Stimulated activated CD4-positive, alpha-beta T cell treated with anti-CD3 and anti-CD28 coated beads, Interleukin-2, amount 100 ng/mL, for 24 hours (primary cell): ENCODE measurements around the gene ZBTB21.

ENCODE experiments used
- DNase-seq, 2 donors: peaks; one replicate each; pipeline ENCODE4 v3.0.0-alpha.2; 2020

The ZBTB21 gene

DNA sequence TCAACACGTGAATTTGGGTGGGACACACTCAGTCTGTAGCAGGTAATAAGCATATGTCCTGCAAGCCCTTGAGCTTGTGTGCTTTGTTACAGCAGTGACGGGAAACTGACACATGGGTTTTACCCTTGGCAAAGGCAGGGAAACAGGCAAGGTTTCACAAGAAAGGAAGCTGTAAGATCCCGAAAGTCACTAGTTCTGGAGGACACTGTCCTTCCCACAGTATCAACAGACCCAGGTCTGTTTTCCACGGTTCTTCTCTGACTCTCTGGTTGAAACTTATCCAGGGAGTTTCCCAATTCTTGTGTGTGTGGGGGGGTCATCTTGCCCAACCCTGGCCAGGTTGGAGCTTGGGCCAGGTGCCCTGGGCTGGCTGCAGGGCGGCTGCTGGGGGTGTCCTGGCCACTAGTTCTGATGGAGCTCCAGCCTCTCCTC lies 29.3 kb upstream of the ZBTB21 start:
- DNase-seq: no peak

DNA sequence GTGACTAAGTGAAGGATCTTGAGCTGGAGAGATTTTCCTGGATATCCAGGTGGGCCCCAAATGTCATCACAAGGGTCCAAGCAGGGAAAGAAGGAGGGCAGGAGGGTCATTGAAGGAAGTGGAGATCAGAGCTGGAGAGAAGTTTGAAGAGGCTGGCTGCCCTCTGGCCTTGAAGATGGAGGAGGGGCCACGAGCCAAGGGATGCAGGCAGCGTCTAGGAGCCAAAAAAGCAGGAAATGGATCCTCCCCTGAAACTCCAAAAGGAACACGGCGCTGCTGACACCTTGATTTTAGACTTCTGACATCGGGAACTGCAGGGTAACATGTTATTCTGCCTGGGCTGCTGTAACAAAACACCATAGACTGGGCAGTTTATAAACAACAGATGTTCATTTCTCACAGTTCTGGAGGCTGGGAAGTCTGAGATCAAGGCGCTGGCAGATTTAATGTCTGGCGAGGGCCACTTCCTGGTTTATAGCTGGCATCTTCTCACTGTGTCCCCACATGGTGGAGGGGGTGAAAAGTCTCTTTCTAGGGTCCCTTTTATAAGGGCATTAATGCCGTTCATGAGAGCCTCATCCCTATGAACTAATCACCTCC lies 28.8 kb upstream of the ZBTB21 start:
- no peak for DNase-seq

DNA sequence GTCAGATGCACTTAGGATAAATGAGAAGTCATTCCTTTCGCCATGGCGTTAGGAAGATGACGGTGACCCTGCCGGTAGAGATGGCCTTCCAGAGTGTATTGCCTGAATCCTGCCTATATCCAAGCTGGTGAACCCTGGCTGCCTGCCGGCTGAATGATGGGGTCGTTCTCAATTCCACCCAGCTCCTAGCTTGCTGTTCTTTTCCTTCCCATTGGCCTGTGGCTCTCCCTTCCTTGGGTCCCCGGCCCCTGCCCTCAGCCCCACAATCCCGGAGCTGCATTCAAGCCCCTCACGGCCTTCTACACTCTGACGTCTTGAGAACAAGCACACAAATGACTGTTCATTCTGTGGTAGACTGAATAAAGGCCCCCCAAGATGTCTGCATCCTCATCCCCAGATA lies 28.2 kb upstream of the ZBTB21 start:
- DNase-seq: no peak

- no peak for DNase-seq
Observed at GRCh38 chr21:42037943-42038342, 27.8 kb upstream of the ZBTB21 start.

- DNase-seq: no peak
Observed at GRCh38 chr21:42037516-42037915, 27.4 kb upstream of the ZBTB21 start.

GRCh38 chr21:42036313-42036712 lies 26.2 kb upstream of the ZBTB21 start:
- DNase-seq: no peak

DNA sequence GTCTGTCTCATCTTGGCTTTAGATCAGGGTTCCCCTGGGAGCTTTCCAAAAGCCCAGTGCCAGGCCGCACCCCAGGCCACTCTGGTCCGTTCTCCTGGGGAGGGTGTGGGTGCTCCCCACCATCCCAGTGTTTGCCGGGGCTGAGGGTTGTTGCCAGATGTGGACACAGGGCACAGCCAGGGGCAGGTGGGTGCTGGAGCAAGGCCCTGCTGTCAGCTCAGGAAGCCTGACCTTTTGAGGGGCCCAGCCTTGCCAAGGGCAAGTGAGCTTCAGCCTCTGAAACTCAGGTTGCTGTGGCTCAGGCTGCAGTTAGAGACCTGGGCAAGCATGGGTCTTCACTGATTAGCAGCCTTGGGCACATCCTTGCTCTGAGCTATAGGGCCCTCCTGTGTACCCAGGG lies 22.8 kb upstream of the ZBTB21 start:
- DNase-seq: no peak

- DNase-seq: no peak
Observed at GRCh38 chr21:42032266-42032665, 22.1 kb upstream of the ZBTB21 start.

DNA sequence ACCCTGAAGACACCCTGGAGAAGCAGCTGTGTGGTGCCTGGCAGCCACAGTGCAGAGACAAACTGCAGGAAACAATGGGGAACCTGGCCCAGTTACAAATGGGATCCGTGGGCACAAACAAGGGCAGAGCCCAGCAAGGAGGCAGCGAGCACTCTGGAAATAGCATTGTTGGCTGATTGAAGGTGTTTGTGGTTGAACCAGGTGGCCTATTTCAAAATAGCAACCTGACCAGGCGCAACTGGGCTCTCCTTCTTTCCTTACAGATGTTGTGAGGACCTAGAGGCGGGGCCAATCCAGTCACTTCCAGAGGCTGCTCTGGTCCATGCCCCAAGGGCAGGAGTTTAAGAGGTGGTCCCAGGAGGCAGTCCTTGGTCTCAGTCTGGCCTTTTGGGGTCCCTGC lies 21.7 kb upstream of the ZBTB21 start:
- DNase-seq: no peak

DNA sequence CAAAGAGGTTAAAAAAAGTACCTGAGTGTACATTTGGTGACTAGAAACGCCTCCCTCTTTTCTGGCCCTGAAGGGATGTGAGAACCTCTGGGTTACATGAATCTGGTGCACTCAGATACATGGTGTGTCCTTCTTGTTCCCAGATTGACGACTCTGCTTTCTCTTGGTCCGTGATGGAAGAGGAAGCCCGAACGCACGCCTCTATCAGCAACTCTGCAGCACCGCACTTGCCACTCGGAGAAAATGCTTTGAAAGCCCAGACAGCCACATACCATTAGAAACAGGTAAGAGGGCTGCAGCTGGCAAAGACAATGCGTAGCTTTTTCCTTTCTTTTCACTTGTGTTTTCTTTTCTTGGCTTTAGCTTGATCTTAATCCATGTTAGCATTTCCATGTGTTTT lies 21.1 kb upstream of the ZBTB21 start:
- no peak for DNase-seq

DNA sequence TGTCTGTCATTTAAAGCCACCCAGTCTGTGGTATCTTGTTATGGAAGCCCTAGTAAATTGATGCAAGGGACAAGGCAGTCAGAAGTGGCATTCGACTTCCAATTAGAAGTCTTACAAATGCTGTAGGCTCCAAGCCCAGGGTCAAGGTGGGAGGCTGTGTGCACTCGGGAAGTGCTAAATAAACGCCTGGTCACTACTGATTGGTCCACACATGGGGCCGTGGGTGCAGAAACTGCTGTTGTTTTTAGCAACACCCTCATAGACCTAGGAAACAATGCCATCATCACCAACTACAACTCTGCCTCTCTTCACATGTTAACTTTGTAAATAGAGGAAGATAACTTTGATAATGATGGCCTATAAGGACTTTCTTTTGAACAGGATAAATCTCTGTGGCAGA lies 20.2 kb upstream of the ZBTB21 start:
- no peak for DNase-seq

DNA sequence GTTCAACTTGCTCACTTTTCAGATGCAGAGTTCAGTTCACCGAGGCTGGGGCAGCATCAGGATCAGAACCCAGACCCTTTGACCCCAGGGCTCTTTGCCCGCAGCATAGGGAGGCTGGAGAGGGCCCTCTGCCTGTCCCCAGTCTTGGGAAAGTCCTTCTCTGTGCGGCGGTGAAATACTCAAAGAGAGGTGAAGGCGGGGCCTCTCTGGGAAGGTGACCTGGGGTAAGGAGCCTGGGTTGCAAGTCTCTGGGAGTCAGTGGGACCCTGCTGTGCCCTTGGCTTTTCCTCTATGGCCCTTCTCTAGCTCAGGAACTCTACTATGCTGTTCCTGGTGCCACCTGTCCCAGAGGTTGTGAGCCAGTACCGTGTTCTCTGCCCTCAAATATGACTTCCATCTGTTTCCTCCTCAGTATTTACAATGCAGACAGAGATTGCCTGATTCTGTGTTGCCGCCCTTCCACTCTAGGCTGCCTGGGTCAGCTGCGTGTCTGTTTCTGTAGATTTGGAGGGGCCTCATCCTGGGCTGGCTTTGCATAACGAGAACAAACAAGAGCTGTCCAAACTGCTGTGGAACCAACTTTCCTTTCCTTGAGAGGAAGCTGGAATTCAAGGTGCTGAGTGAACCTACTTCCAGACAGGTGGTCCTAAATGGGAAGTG lies 18.7 kb upstream of the ZBTB21 start:
- DNase-seq: no peak

GRCh38 chr21:42027822-42028765 lies 17.9 kb upstream of the ZBTB21 start:
- no peak for DNase-seq

- DNase-seq: no peak
Observed at GRCh38 chr21:42027085-42027821, 17.1 kb upstream of the ZBTB21 start.

- no peak for DNase-seq
Observed at GRCh38 chr21:42026082-42026435, 15.9 kb upstream of the ZBTB21 start.

- DNase-seq: no peak
Observed at GRCh38 chr21:42025376-42026081, 15.4 kb upstream of the ZBTB21 start.

DNA sequence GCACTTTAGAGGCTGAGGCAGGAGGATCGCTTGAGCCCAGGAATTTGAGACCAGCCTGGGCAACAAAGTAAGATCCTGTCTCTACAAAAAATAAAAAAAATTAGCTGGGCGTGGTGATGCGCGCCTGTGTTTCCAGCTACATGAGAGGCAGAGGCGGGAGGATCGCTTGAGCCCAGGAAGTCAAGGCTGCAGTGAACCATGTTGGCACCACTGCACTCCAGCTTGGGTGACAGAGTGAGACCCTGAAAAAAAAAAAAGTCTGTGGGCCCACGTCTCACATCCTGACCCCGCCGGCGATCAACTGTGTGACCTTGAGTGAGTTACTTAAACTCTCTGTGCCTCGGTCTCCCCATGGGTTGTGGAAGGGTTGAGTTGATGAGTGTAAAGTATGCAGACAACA lies 12.7 kb upstream of the ZBTB21 start:
- DNase-seq: no peak

DNA sequence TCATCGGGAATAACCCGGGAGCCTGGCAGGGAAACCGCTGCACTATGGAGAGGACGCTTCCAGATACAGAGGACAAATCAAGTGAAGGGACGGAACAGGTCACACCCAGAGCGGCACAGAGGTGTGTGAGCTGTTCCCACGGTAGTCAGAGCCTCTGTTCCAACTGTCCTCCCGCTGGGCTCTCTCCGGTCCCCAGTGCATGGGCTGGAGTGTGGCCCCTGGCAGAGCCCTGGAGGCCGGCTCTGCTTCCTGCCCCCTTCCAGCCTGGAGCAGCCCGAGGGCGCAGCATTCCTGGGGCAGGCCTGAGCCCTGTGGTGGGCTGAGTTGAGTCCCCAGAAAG lies 11.9 kb upstream of the ZBTB21 start:
- DNase-seq: no peak

DNA sequence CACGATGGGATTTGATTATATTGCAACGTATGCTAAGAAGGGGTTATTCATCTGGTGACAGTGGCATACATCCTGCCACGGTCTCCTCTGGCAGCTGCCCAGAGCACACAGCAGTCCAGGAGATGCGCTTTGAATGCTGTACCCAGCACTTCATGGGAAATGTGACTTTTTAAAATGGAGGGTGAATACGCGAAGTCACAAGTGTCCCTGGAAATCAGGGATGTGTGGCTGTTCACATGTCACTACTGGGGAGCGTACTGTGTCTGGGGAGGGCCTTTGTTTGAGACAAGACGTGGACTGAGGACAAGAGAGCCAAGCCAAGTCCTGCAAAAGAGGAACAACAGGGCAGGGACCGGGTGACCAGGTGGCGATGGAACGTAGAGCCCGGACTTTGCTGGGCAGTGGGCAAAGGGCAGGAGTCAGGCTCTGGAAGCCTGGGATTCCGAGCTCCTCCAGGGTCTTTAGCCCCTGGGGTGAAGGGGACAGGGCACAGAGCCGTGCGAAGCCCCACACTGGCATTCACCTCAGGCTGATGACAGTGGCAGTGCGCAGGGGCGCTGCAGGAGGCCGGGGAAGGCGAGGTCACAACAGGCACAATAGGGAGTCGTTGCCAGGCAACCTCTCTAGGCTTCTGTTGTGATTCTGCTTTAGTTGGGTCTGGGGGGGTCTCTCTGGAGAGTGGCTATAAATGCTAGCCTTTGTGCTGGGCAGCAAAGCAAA lies 11.4 kb upstream of the ZBTB21 start:
- DNase-seq: no peak

GRCh38 chr21:42019706-42020105 lies 9.5 kb upstream of the ZBTB21 start:
- no peak for DNase-seq

DNA sequence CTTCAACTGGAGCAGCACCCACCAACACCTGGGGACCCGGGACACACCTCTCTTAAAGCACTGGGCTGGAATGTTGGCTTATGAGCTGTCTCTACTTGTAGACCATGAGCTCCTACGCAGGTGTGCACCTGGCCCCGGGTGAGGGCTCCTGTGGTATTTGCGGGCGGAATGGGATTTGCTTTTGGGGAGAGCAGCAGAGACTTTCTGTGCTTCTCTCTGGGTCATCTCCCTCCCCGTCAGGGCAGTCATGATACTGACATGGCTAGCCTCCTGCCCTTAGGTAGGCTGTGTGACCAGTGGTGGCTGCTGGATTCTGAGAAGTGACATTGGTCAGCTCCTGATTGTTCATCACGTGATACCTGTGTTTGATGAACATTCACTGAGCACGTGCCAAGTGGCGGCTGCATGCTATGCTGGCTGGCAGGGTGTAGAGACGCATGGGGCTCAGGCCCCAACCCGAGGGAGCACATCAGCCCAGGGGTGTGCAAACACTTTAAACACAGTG lies 9.0 kb upstream of the ZBTB21 start:
- no peak for DNase-seq

DNA sequence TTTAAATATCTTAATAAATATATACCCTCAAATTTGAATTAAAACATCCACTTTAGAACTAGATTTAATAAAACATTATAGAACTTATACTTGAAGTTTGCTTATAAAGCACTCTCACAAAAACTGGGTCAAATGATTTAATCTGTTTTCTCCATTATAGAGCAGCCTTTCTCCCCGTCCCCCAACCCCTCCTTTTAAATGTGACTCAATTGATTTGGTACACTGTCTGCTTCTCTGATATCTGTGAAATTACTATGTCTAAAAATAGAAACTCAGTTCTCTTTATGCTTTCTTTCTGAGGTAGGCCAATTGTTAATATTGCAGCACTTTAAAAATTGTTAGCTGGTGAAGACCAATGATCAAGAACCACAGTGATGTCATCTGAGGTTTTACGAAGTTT lies 6.9 kb upstream of the ZBTB21 start:
- no peak for DNase-seq
